A673 (cell line): ENCODE data around the gene TGM1. TPM values are rescaled to one million over a fixed set of nuclear protein-coding genes. Genes with fewer than 3 reads are reported as not detected.

Source experiments
- BruUV-seq: library from RNA; stranded (reverse); fragments of 400-500 nt; replicated peaks from 2 replicates; lab custom pipeline; 2021; lab: Mats Ljungman, UMichigan
- CTCF ChIA-PET: fragments of 300-600 bp; sonication (Branson Sonifier 250); formaldehyde crosslinking; loops from one replicate; lab custom pipeline; 2022; ENCODE audit warnings: antibody characterized with exemption; lab: Charles Lee
- POLR2A ChIA-PET: fragments of 300-600 bp; sonication (Branson Sonifier 250); formaldehyde crosslinking; loops from one replicate; lab custom pipeline; 2022; ENCODE audit warnings: antibody characterized with exemption; ENCODE audit not compliant: low non-redundant PET; lab: Charles Lee
- DNase-seq: peaks from one replicate; pipeline ENCODE4 v3.0.0-alpha.2; 2015; ENCODE audit warnings: low spot score
- H3K27ac ChIP-seq: fragments of 200-600 bp; sonication (generic); 2 replicates; pipeline ENCODE4 v1.5.1; 2016; ENCODE audit warnings: mixed run types, low read depth, mild to moderate bottlenecking, mixed read lengths, antibody characterized with exemption, low read length; ENCODE audit not compliant: poor library complexity, severe bottlenecking
- H3K27me3 ChIP-seq: fragments of 200-600 bp; sonication (generic); replicated peaks from 2 replicates; pipeline ENCODE4 v1.6.1; 2017; ENCODE audit warnings: mixed run types, low read depth, mild to moderate bottlenecking, mixed read lengths, antibody characterized with exemption, low read length; ENCODE audit not compliant: insufficient read depth, poor library complexity
- H3K36me3 ChIP-seq: fragments of 200-600 bp; sonication (generic); 2 replicates; pipeline ENCODE4 v1.6.1; 2016; ENCODE audit warnings: mixed run types, mild to moderate bottlenecking, mixed read lengths, antibody characterized with exemption, low read length; ENCODE audit not compliant: insufficient read depth, poor library complexity, severe bottlenecking
- H3K4me1 ChIP-seq: fragments of 200-600 bp; sonication (generic); 2 replicates; pipeline ENCODE4 v1.6.1; 2017; ENCODE audit warnings: mixed run types, mild to moderate bottlenecking, mixed read lengths, antibody characterized with exemption, low read length; ENCODE audit not compliant: insufficient read depth, poor library complexity, severe bottlenecking
- H3K4me3 ChIP-seq: fragments of 200-600 bp; sonication (generic); 2 replicates; pipeline ENCODE4 v1.5.1; 2016; ENCODE audit warnings: low read depth, mixed run types, mild to moderate bottlenecking, mixed read lengths, low read length; ENCODE audit not compliant: poor library complexity, severe bottlenecking
- H3K9me3 ChIP-seq: fragments of 200-600 bp; sonication (generic); 2 replicates; pipeline ENCODE4 v1.6.1; 2016; ENCODE audit warnings: mixed run types, low read depth, mild to moderate bottlenecking, mixed read lengths, antibody characterized with exemption, low read length; ENCODE audit not compliant: poor library complexity, severe bottlenecking
- EZH2 ChIP-seq: fragments of 200-600 bp; sonication (generic); IDR thresholded peaks from 2 replicates; pipeline ENCODE4 v1.6.1; 2017; ENCODE audit warnings: borderline replicate concordance, low read depth, mild to moderate bottlenecking, mixed read lengths, antibody characterized with exemption, low read length; ENCODE audit not compliant: poor library complexity, severe bottlenecking
- intact Hi-C: fragments of 100-400 bp; cut with micrococcal nuclease; formaldehyde crosslinking; loops from one replicate; pipeline ENCODE4 v1.10.0; 2022; ENCODE audit not compliant: unreplicated experiment
- total RNA-seq: library from RNA; stranded (reverse); gene quantifications from 2 replicates; pipeline ENCODE4 v1.2.3, GENCODE V29; 2021
- TF ChIP-seq, protein P1 (sequence below): fragments of 300-800, 200-600 bp; sonication (generic); conservative IDR thresholded peaks from 2 replicates; pipeline ENCODE4 v1.5.1; 2017; ENCODE audit warnings: low read depth, mild to moderate bottlenecking, antibody characterized with exemption, low read length, moderate library complexity, mixed read lengths

TGM1 gene
- total RNA-seq, 1 experiment from 2014 or later = 1.5 TPM

DNA sequence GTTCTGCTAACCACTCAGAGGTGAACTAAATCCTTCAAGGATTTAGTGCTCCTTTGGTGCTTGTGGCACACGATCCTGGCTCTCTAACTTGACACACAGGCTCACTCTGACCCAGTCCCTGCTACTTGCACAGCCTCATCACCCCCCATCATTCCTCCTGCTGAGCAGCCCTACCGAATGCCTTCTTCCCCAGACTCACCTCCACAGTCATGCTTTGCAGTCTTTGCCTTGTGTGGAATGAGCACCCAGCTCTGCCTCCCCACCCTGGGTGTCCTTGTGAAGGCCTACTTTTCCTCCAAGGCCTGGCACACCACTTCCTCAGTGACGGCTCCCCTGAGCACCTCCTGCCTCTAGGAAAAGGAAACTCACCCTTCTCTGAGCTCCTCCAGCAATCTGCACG, 12.6 kb downstream of the TGM1 start:
- POLR2A ChIA-PET = no interaction called here
- no TSS peak for BruUV-seq
- no peaks in the 10 kb centered on the region for H3K9me3 ChIP-seq
- CTCF ChIA-PET = interaction anchor here (1.2 kb wide), 1 partner anchor 46 kb away, joined by 4 read pairs; no protein-coding TSS in a partner anchor
- H3K27me3 ChIP-seq = no peaks in the 10 kb centered on the region
- H3K4me3 ChIP-seq = no peak overlapping the region
- TF ChIP-seq, protein P1, sequence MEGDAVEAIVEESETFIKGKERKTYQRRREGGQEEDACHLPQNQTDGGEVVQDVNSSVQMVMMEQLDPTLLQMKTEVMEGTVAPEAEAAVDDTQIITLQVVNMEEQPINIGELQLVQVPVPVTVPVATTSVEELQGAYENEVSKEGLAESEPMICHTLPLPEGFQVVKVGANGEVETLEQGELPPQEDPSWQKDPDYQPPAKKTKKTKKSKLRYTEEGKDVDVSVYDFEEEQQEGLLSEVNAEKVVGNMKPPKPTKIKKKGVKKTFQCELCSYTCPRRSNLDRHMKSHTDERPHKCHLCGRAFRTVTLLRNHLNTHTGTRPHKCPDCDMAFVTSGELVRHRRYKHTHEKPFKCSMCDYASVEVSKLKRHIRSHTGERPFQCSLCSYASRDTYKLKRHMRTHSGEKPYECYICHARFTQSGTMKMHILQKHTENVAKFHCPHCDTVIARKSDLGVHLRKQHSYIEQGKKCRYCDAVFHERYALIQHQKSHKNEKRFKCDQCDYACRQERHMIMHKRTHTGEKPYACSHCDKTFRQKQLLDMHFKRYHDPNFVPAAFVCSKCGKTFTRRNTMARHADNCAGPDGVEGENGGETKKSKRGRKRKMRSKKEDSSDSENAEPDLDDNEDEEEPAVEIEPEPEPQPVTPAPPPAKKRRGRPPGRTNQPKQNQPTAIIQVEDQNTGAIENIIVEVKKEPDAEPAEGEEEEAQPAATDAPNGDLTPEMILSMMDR = no peak
- TF ChIP-seq EZH2 = no peak
- DNase-seq = no peak
- H3K4me1 ChIP-seq = no peaks in the 10 kb centered on the region
- intact Hi-C loops = no loop called here
- H3K36me3 ChIP-seq = no peaks in the 10 kb centered on the region
- H3K27ac ChIP-seq = no peak overlapping the region

DNA sequence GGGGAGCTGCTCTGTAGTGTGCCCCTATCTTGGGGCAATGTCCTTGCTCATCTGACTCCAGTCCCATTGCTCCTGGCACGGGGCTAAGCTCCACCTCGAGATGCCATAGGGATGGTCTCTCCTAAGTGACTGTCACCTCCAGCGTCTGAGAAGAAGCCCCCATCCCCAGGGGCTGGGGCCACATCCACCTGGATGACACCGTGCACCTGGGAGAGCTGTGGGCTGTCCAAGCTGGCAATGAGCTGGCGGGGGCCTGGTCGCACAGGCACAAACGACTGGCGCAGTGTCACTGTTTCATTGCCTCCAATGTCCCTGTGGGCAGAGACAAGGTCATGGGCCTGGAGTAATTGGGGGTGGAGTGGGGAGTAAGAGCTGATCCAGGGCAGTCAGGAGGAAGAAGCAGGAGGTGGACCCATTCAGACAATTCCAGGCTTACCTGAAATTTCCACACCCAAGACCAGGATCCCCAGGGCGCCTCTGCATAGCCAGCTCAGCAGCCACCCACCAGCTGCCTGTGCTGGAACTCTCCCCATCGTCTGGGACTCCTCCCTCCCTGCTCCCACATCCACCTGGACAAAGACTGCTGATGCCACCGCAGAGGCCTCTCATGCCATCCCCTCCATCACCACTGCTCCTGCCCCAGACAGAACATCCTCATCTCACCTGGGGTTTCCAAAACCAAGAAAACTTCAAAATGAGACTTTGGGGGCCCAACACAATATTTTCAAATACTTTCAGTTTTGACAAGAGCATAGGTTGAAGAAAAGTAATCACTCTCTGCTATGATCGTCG, 13.6 kb downstream of the TGM1 start:
- Histone ChIP-seq H3K4me1 (no peaks in the 10 kb centered on the region), H3K27ac (no peak overlapping the region), H3K4me3 (no peak overlapping the region), H3K36me3 (no peaks in the 10 kb centered on the region), H3K27me3 (no peaks in the 10 kb centered on the region), H3K9me3 (no peaks in the 10 kb centered on the region)
- BruUV-seq = no TSS peak
- DNase-seq = no peak
- intact Hi-C loops = no loop called here
- no peak for TF ChIP-seq EZH2
- TF ChIP-seq, protein P1 = no peak
- CTCF ChIA-PET = no interaction called here
- POLR2A ChIA-PET = no interaction called here

DNA sequence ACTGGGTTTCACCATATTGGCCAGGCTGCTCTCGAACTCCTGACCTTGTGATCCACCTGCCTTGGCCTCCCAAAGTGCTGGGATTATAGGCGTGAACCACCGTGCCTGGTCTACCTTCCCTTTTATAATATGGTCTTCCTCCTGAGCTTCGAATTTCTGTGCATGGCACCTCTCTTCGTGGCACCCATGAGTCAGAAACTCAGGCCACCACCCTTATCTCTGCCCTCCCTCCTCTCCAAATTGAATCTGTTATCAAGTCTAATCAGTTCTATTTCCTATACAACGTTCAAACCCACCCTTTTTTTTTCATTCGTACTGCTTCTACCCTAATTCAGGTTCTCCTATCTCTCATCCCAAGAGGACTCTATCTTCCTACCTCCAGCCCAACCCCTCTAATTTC, 15.6 kb downstream of the TGM1 start:
- H3K9me3 ChIP-seq = no peaks in the 10 kb centered on the region
- CTCF ChIA-PET = no interaction called here
- POLR2A ChIA-PET = interaction anchor here (0.5 kb wide), 1 partner anchor 111 kb away, joined by 4 read pairs; the partner anchor contains the start of gene PSME1
- BruUV-seq = no TSS peak
- TF ChIP-seq, protein P1 = no peak
- TF ChIP-seq EZH2 = no peak
- intact Hi-C loops = no loop called here
- peaks cover 8% of the 10 kb centered on the region for H3K4me1 ChIP-seq
- H3K36me3 ChIP-seq = no peaks in the 10 kb centered on the region
- no peak for DNase-seq
- H3K4me3 ChIP-seq = no peak overlapping the region
- H3K27me3 ChIP-seq = no peaks in the 10 kb centered on the region
- H3K27ac ChIP-seq = no peak overlapping the region
